HepG2 (cell line): ENCODE measurements around the gene TMEM134. TPM values are rescaled to one million over a fixed set of nuclear protein-coding genes. Genes with fewer than 3 reads are reported as not detected.

ENCODE experiments used
- AGO2 ChIP-seq: fragments of 200-400 bp; formaldehyde crosslinking; optimal IDR thresholded peaks from 2 replicates; pipeline ENCODE3; 2017; ENCODE audit warnings: mild to moderate bottlenecking, low read depth, low read length, moderate library complexity
- BRF2 ChIP-seq: sonication (generic); formaldehyde crosslinking; IDR thresholded peaks from 2 replicates; pipeline ENCODE4 v1.8.1; 2022; ENCODE audit warnings: mild to moderate bottlenecking, missing genetic modification reagents
- CAMTA2 ChIP-seq: sonication (generic); formaldehyde crosslinking; IDR thresholded peaks from 2 replicates; pipeline ENCODE4 v1.4.0; 2020; ENCODE audit warnings: mild to moderate bottlenecking, missing genetic modification reagents, borderline replicate concordance
- FOXK1 ChIP-seq: sonication (generic); formaldehyde crosslinking; IDR thresholded peaks from 2 replicates; pipeline ENCODE4 v1.4.0; 2020; ENCODE audit warnings: low read depth, missing genetic modification reagents, borderline replicate concordance
- IRX3 ChIP-seq: sonication (generic); formaldehyde crosslinking; IDR thresholded peaks from 2 replicates; pipeline ENCODE4 v1.8.1; 2023; ENCODE audit warnings: mild to moderate bottlenecking, low read depth, missing genetic modification reagents, borderline replicate concordance
- KLF11 ChIP-seq: IDR thresholded peaks from 2 replicates; pipeline ENCODE4 v1.6.1; 2016; ENCODE audit warnings: missing compliant biosample characterization
- MAF1 ChIP-seq: sonication (generic); formaldehyde crosslinking; IDR thresholded peaks from 2 replicates; pipeline ENCODE4 v1.5.0; 2020; ENCODE audit warnings: missing genetic modification reagents, borderline replicate concordance
- MLLT10 ChIP-seq: sonication (generic); formaldehyde crosslinking; IDR thresholded peaks from 2 replicates; pipeline ENCODE4 v1.4.0; 2020; ENCODE audit warnings: missing genetic modification reagents
- NAIF1 ChIP-seq: sonication (generic); formaldehyde crosslinking; IDR thresholded peaks from 2 replicates; pipeline ENCODE4 v1.5.0; 2020; ENCODE audit warnings: mild to moderate bottlenecking, missing genetic modification reagents, borderline replicate concordance
- NPAS2 ChIP-seq: sonication (generic); formaldehyde crosslinking; IDR thresholded peaks from 2 replicates; pipeline ENCODE4 v1.8.0; 2022; ENCODE audit warnings: mild to moderate bottlenecking, missing genetic modification reagents, borderline replicate concordance
- TBX2 ChIP-seq: sonication (generic); formaldehyde crosslinking; IDR thresholded peaks from 2 replicates; pipeline ENCODE4 v1.5.0; 2020; ENCODE audit warnings: missing genetic modification reagents, mild to moderate bottlenecking, borderline replicate concordance
- UBTF ChIP-seq: sonication (generic); formaldehyde crosslinking; IDR thresholded peaks from 2 replicates; pipeline ENCODE4 v1.4.0; 2020; ENCODE audit warnings: mild to moderate bottlenecking, missing genetic modification reagents
- ZEB1 ChIP-seq: IDR thresholded peaks from 2 replicates; pipeline ENCODE4 v1.6.1; 2012; ENCODE audit warnings: mild to moderate bottlenecking, low read depth, inconsistent platforms; ENCODE audit not compliant: insufficient replicate concordance
- ZNF30 ChIP-seq: sonication (generic); formaldehyde crosslinking; IDR thresholded peaks from 2 replicates; pipeline ENCODE4 v1.5.0; 2020; ENCODE audit warnings: mild to moderate bottlenecking, missing genetic modification reagents
- ZNF318 ChIP-seq: sonication (generic); formaldehyde crosslinking; IDR thresholded peaks from 2 replicates; pipeline ENCODE4 v1.4.0; 2020; ENCODE audit warnings: mild to moderate bottlenecking, missing genetic modification reagents
- ZNF713 ChIP-seq: sonication (generic); formaldehyde crosslinking; IDR thresholded peaks from 2 replicates; pipeline ENCODE4 v1.4.0; 2020; ENCODE audit warnings: mild to moderate bottlenecking, missing genetic modification reagents
- ZNF766 ChIP-seq: sonication (generic); formaldehyde crosslinking; IDR thresholded peaks from 2 replicates; pipeline ENCODE4 v1.5.0; 2020; ENCODE audit warnings: missing genetic modification reagents, borderline replicate concordance
- ZNF891 ChIP-seq: sonication (generic); formaldehyde crosslinking; IDR thresholded peaks from 2 replicates; pipeline ENCODE4 v1.5.0; 2020; ENCODE audit warnings: mild to moderate bottlenecking, missing genetic modification reagents
- polyA plus RNA-seq, 8 experiments: library from polyadenylated mRNA; depleted of rRNA in 3 of 8; stranded (reverse) in 7 of 8; unstranded in 1 of 8; fragments of >200 nt; fragmentation: Illumina TruSeq in 4 of 8; extraction: Trizol in 4 of 8; gene quantifications; 2 replicates each; pipeline versions ENCODE4 v1.2.1 to v1.2.3, GENCODE V29; 2011 to 2016; ENCODE audit warnings: low read depth in 4 of 8, missing spikeins in 1 of 8, mixed read lengths in 1 of 8; ENCODE audit not compliant: insufficient read depth in 1 of 8
- total RNA-seq, 5 experiments: library from RNA; depleted of rRNA; stranded (reverse); fragments of >200 nt; fragmentation: Illumina TruSeq; extraction: Trizol; gene quantifications; 2 replicates each; pipeline ENCODE4 v1.2.3, GENCODE V29; 2016; ENCODE audit warnings: low read depth in 1 of 5

Gene TMEM134
- total and polyA plus RNA-seq, 2 of the 13 experiments (the other 11 are each of a cell fraction or from before 2014, with no cell fraction given): 6.9 to 26.9 TPM

GRCh38 chr11:67420646-67421429, 48.2 kb downstream of the TMEM134 start (continued):
- no peak for TF ChIP-seq ZNF318 (CRISPR knock-in tag)
- TF ChIP-seq ZNF891: 0 out of 2 replicates have a peak, but pooled peaks have one; percentile 27
- TF ChIP-seq BRF2 (CRISPR knock-in tag): no peak
- no peak for TF ChIP-seq KLF11
- no peak for TF ChIP-seq ZNF30 (CRISPR knock-in tag)
- no peak for TF ChIP-seq NPAS2 (CRISPR knock-in tag)
- TF ChIP-seq ZNF713: no peak
- TF ChIP-seq ZEB1: no peak
- no peak for TF ChIP-seq MAF1 (CRISPR knock-in tag)
- peak; percentile 74; the same call in 1 of the 2 replicates for TF ChIP-seq UBTF
- no peak for TF ChIP-seq MLLT10 (CRISPR knock-in tag)
- TF ChIP-seq NAIF1 (CRISPR knock-in tag): no peak
- no peak for TF ChIP-seq IRX3
- peak; percentile 49; the same call in 1 of the 2 replicates for TF ChIP-seq ZNF766
- TF ChIP-seq CAMTA2 (CRISPR knock-in tag): no peak
- TF ChIP-seq FOXK1 (CRISPR knock-in tag): no peak
- no peak for TF ChIP-seq AGO2
- no peak for TF ChIP-seq TBX2 (CRISPR knock-in tag)
